Measurements from ENCODE around the gene NANOS3. TPM values are rescaled to one million over a fixed set of nuclear protein-coding genes. Genes with fewer than 3 reads are reported as not detected.

Gene NANOS3
- total and polyA plus RNA-seq, 2 of the 13 experiments (the other 11 are each of a cell fraction or from before 2014, with no cell fraction given) = 0.21 TPM; not detected in 1

GRCh38 chr19:13905634-13906520 lies 28.9 kb downstream of the NANOS3 start, which contains the start of the genes BRME1 and CC2D1A (continued):
- TF ChIP-seq MBNL3 (CRISPR knock-in tag; conservative IDR thresholded peaks at IDR 0.05) (no peak), ZNF446 (CRISPR knock-in tag; IDR thresholded peaks at IDR 0.05) (peak; percentile 91), HCFC1 (IDR thresholded peaks at IDR 0.05; ENCODE audit: low read depth, low read length) (peak; percentile 91), ZNF496 (CRISPR knock-in tag; IDR thresholded peaks at IDR 0.05; ENCODE audit: insufficient replicate concordance) (no peak), AKAP8 (CRISPR knock-in tag; IDR thresholded peaks at IDR 0.05) (peak; percentile 35; the same call in 1 of the 2 replicates), LRRFIP1 (CRISPR knock-in tag; conservative IDR thresholded peaks at IDR 0.05) (no peak), SIX4 (CRISPR knock-in tag; IDR thresholded peaks at IDR 0.05) (no peak; the same call in 1 of the 2 replicates), ATF1 (CRISPR knock-in tag; IDR thresholded peaks at IDR 0.05) (no peak), GMEB2 (CRISPR knock-in tag; IDR thresholded peaks at IDR 0.05; ENCODE audit: low read depth) (peak; percentile 86), ZNF747 (CRISPR knock-in tag; IDR thresholded peaks at IDR 0.05; ENCODE audit: borderline replicate concordance) (peak; percentile 93), ZNF10 (CRISPR knock-in tag; IDR thresholded peaks at IDR 0.05; ENCODE audit: borderline replicate concordance, low read depth) (no peak), RAD51 (IDR thresholded peaks at IDR 0.05; ENCODE audit: borderline replicate concordance) (no peak), NKX3-1 (CRISPR knock-in tag; IDR thresholded peaks at IDR 0.05) (peak; percentile 70; the same call in 1 of the 2 replicates), E2F2 (CRISPR knock-in tag; IDR thresholded peaks at IDR 0.05; ENCODE audit: borderline replicate concordance) (peak; percentile 69; the same call in 1 of the 2 replicates), U2AF2 (IDR thresholded peaks at IDR 0.05; ENCODE audit: low read depth, low read length) (no peak), ZNF460 (CRISPR knock-in tag; IDR thresholded peaks at IDR 0.05; ENCODE audit: borderline replicate concordance) (no peak), IRF2 (CRISPR knock-in tag; IDR thresholded peaks at IDR 0.05) (peak; percentile 58; the same call in 1 of the 2 replicates), CSRNP1 (CRISPR knock-in tag; IDR thresholded peaks at IDR 0.05) (peak; percentile 43; the same call in 1 of the 2 replicates), HNRNPLL (IDR thresholded peaks at IDR 0.05; ENCODE audit: low read depth, low read length, poor library complexity, severe bottlenecking) (peak; percentile 75), MLX (CRISPR knock-in tag; IDR thresholded peaks at IDR 0.05) (no peak), ZNF616 (CRISPR knock-in tag; IDR thresholded peaks at IDR 0.05; ENCODE audit: low read depth) (peak; percentile 90), JDP2 (CRISPR knock-in tag; IDR thresholded peaks at IDR 0.05; ENCODE audit: borderline replicate concordance) (no peak)

Data from HepG2 (cell line).